ENCODE measurements around the gene CCDC30.

DNA sequence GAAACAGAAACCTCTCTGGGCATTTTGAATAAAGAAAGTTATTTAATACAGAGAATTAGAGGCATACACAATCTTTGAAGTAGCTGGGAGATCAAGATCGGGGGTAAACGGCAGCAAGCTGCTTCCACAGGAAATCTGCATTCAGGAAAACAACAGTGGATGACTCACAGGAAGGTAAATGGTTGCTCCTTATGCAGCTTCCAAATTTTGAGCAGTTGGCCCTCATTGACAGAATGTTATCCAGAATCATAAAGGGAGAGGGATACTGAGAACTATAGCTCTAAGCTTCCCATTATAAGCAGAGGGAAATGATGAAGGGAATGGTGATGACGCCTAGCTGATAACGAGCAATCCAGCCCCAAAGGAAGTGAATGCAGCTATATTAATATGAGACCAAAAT, 35.8 kb upstream of the CCDC30 start:
- no peak for TF ChIP-seq CTCF (IDR thresholded peaks at IDR 0.05; ENCODE audit: low read depth, low read length)
- no peak for TF ChIP-seq MAX (IDR thresholded peaks at IDR 0.05; ENCODE audit: low read depth, low read length)
